ENCODE measurements around the gene AQP1.

Gene AQP1

GRCh38 chr7:30973791-30974604 lies 62.3 kb downstream of the AQP1 start:
- DNase-seq, result no peak

DNA sequence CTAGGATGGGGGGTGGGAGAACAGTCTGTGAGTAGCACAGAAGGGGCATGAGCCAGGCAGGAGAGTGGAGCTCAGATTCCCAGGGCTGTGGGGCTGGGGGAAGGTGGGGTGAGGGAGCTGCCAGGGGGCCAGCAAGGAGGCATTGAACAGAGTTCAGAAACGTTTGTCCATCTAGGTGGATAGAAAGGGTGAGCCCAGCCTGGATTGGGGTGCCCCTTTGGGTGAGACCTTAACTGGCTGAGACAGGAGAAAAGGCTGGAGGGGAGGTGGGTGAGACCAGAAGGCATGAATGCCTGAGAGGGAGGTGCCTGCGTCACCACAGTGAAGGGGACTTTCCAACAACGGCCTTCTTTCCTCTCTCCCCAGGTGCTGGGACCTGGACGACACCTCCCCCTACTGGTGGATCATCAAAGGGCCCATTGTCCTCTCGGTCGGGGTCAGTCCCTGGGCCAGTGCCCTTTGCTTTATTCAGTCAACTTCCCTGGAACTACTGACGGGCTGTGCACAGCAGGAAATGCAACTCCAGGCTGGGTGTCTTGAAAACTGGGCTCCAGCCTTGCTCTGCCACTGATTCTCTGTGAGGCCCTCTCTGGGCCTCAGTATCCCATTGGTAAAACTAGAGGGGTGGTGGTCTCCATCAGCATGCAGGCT lies 63.1 kb downstream of the AQP1 start:
- no peak for DNase-seq

Measured in right kidney (tissue), 1 donor.